Natural killer cell (primary cell): Measurements from ENCODE around the gene BTBD10. TPM values are rescaled to one million over a fixed set of nuclear protein-coding genes. Genes with fewer than 3 reads are reported as not detected.

Experiments
- ATAC-seq, 3 donors: fragments of 150-1000 bp in 2 of 3; fragments of 200-7000 bp in 1 of 3; cut with Tn5 transposase; 1 replicate in 1 of 3; 2 replicates in 2 of 3; pipeline ENCODE4 v1.10.0; 2021; ENCODE audit warnings: mild to moderate bottlenecking in 2 of 3, moderate library complexity in 2 of 3
- DNase-seq, 2 donors: peaks; one replicate each; pipeline versions ENCODE4 v3.0.0 to v3.0.0-alpha.2; 2013 to 2021; ENCODE audit warnings: mixed read lengths in 1 of 2
- H3K27ac ChIP-seq: one replicate; pipeline ENCODE4 v1.5.1; 2013; ENCODE audit warnings: mild to moderate bottlenecking, low read length
- H3K27me3 ChIP-seq: one replicate; pipeline ENCODE4 v1.6.1; 2013; ENCODE audit warnings: low read length; ENCODE audit not compliant: control insufficient read depth, insufficient read depth
- H3K36me3 ChIP-seq: one replicate; pipeline ENCODE4 v1.6.1; 2013; ENCODE audit warnings: low read length; ENCODE audit not compliant: control insufficient read depth, insufficient read depth
- H3K4me1 ChIP-seq: one replicate; pipeline ENCODE4 v1.6.1; 2013; ENCODE audit warnings: low read length; ENCODE audit not compliant: control insufficient read depth, insufficient read depth
- H3K4me3 ChIP-seq: one replicate; pipeline ENCODE4 v1.5.1; 2013; ENCODE audit warnings: low read length
- H3K9me3 ChIP-seq: one replicate; pipeline ENCODE4 v1.6.1; 2013; ENCODE audit warnings: low read length; ENCODE audit not compliant: control insufficient read depth, insufficient read depth
- H3K27ac Mint-ChIP-seq, 2 donors: one replicate each; pipeline ENCODE4 v1.8.0; 2022; ENCODE audit warnings: mild to moderate bottlenecking in 2 of 2, mixed read lengths in 2 of 2, moderate library complexity in 1 of 2
- H3K27me3 Mint-ChIP-seq, 2 donors: one replicate each; pipeline ENCODE4 v1.8.0; 2022; ENCODE audit warnings: low read depth in 2 of 2, mixed read lengths in 2 of 2
- H3K36me3 Mint-ChIP-seq: one replicate; pipeline ENCODE4 v1.8.0; 2022; ENCODE audit warnings: mixed read lengths
- H3K4me1 Mint-ChIP-seq, 2 donors: one replicate each; pipeline ENCODE4 v1.8.0; 2022; ENCODE audit warnings: mixed read lengths in 2 of 2
- H3K4me3 Mint-ChIP-seq: one replicate; pipeline ENCODE4 v1.8.0; 2022; ENCODE audit warnings: mild to moderate bottlenecking, moderate library complexity, mixed read lengths
- H3K9me3 Mint-ChIP-seq, 2 donors: one replicate each; pipeline ENCODE4 v1.8.0; 2022; ENCODE audit warnings: mixed read lengths in 2 of 2
- WGBS: methylation state at CpG from one replicate; pipeline ENCODE4 v1.1.7; 2013; ENCODE audit warnings: missing lambda C conversion rate; ENCODE audit not compliant: insufficient coverage; 5-methylcytosine and 5-hydroxymethylcytosine counted together
- intact Hi-C: fragments of 100-400 bp; cut with micrococcal nuclease; formaldehyde crosslinking; loops from one replicate; pipeline ENCODE4 v1.14.2; 2022
- total RNA-seq, 4 donors: library from RNA; stranded (reverse); fragments of 120-200 nt in 1 of 4; gene quantifications; one replicate each; pipeline versions ENCODE4 v1.2.3 to v1.2.4, GENCODE V29; 2013 to 2022
- TF ChIP-seq, protein P1 (sequence below): fragments of 200-600 bp; IDR thresholded peaks from one replicate; pipeline ENCODE4 v1.8.0; 2022; ENCODE audit warnings: antibody characterized with exemption

The BTBD10 gene
- total RNA-seq, 3 donors from 2014 or later (not counting 1 experiment from before 2014, with no cell fraction given), result 18.0 to 26.9 (median 23.2) TPM

- Histone ChIP-seq H3K4me3 (no peak overlapping the region), H3K27me3 (no peaks in the 10 kb centered on the region), H3K9me3 (no peaks in the 10 kb centered on the region), H3K27ac (no peak overlapping the region), H3K36me3 (no peaks in the 10 kb centered on the region), H3K4me1 (peaks cover 26% of the 10 kb centered on the region)
- Mint-ChIP-seq H3K27ac (peak overlapping the region; percentile 1 to 49), H3K36me3 (no peaks in the 10 kb centered on the region), H3K4me3 (no peak overlapping the region), H3K9me3 (no peaks in the 10 kb centered on the region), H3K4me1 (peaks cover 92 to 95% of the 10 kb centered on the region in 2 donors), H3K27me3 (no peaks in the 10 kb centered on the region)
- no peak for DNase-seq
- WGBS, result 82% methylated on average over 4 of the region's 4 CpGs
- no peak for ATAC-seq
- TF ChIP-seq, protein P1, sequence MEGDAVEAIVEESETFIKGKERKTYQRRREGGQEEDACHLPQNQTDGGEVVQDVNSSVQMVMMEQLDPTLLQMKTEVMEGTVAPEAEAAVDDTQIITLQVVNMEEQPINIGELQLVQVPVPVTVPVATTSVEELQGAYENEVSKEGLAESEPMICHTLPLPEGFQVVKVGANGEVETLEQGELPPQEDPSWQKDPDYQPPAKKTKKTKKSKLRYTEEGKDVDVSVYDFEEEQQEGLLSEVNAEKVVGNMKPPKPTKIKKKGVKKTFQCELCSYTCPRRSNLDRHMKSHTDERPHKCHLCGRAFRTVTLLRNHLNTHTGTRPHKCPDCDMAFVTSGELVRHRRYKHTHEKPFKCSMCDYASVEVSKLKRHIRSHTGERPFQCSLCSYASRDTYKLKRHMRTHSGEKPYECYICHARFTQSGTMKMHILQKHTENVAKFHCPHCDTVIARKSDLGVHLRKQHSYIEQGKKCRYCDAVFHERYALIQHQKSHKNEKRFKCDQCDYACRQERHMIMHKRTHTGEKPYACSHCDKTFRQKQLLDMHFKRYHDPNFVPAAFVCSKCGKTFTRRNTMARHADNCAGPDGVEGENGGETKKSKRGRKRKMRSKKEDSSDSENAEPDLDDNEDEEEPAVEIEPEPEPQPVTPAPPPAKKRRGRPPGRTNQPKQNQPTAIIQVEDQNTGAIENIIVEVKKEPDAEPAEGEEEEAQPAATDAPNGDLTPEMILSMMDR, result no peak
- intact Hi-C loops, result no loop called here
Measured at GRCh38 chr11:13343067-13343466, 120.0 kb downstream of the BTBD10 start.

DNA sequence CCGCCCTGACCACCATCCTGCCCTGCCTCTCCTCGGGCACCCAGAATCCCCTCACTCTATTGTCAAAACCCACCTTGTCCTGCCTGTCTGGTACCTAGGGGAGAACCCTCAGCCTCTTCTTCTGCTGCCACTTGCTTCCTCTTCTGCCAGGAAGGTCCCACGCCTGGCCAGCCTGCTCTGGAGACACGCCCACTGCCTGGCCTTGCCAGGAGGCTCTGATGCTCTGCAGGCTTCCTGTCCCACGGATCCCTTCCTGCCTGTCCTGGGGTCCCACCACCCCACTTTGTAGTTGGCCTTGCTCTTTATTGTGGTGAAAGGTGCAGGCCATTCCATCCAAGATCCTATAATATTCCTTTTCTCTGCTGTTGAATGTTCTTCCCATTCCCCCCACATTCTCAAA is 122.0 kb downstream of the BTBD10 start:
- H3K4me1 ChIP-seq, result peaks cover 19% of the 10 kb centered on the region
- no peaks in the 10 kb centered on the region for H3K27me3 ChIP-seq
- WGBS, result 61% methylated on average over 5 of the region's 5 CpGs
- no peak overlapping the region for H3K4me3 ChIP-seq
- Mint-ChIP-seq H3K4me3 (peak overlapping the region; percentile 47), H3K9me3 (no peaks in the 10 kb centered on the region), H3K27me3 (no peaks in the 10 kb centered on the region), H3K27ac (peak overlapping the region; percentile 88 to 91), H3K36me3 (no peaks in the 10 kb centered on the region), H3K4me1 (peaks cover 81 to 87% of the 10 kb centered on the region in 2 donors)
- H3K9me3 ChIP-seq, result no peaks in the 10 kb centered on the region
- no peaks in the 10 kb centered on the region for H3K36me3 ChIP-seq
- no peak for ATAC-seq
- TF ChIP-seq, protein P1, result no peak
- H3K27ac ChIP-seq, result no peak overlapping the region
- intact Hi-C loops, result no loop called here
- DNase-seq, result no peak

DNA sequence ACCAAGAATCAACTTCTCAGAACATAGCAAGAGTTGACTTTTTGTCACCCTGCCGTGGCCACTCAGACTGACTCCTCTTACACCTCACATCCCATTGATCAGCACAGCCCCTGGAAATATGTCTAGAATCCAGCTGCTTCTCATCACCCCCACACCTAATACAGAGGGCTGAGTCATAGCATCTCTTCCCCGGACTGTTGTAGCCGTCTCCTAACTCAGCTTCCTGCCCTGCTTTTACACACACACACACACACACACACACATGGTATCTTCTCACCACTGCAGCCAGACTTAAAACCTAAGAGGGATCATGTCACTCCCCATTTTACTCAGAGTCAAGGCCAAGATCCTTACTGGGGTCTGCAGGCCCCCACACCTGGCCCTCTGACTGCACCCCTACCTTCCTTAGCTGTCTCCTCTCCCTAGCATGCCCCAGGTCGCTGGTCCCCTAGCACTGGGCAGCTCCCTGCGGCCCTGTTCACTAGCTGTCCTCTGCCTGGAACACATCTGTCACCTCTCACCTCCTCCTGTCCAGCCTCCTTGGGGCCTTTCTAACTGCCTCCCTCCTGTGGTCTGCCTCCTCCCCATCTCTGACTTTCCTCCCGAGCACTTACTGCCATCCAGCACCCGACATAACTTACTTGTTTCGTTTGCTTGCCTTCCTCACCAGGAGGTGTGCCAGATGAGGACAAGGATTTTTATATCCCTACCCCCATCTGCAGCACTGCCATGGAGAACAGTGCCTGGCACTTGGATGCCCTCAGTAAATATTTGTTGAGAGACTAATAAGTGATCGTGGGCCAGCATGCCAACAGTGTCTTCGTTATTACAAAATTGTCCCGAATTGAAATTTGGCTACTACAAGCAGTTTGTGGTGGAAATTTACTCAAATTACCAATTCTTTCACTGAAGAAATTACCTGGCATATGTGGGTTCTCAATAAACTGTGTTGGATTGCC is 123.5 kb downstream of the BTBD10 start:
- H3K9me3 Mint-ChIP-seq, result no peaks in the 10 kb centered on the region
- TF ChIP-seq, protein P1, result no peak
- intact Hi-C loops, result no loop called here
- no peaks in the 10 kb centered on the region for H3K27me3 Mint-ChIP-seq
- peak overlapping the region; percentile 57 for H3K4me3 Mint-ChIP-seq
- DNase-seq (peak in 1 of 2 donors; percentile 55), ATAC-seq (peak; percentile 55 to 72 (median 68))
- H3K4me1 Mint-ChIP-seq, result peaks cover 77 to 83% of the 10 kb centered on the region in 2 donors
- WGBS, result 70% methylated on average over 11 of the region's 11 CpGs
- Histone ChIP-seq H3K36me3 (no peaks in the 10 kb centered on the region), H3K27me3 (no peaks in the 10 kb centered on the region), H3K4me1 (peaks cover 23% of the 10 kb centered on the region), H3K9me3 (no peaks in the 10 kb centered on the region), H3K27ac (peak overlapping the region; percentile 52), H3K4me3 (no peak overlapping the region)
- no peaks in the 10 kb centered on the region for H3K36me3 Mint-ChIP-seq
- peak overlapping the region; percentile 88 to 91 for H3K27ac Mint-ChIP-seq
